Measurements from ENCODE around the gene UGT3A1. TPM values are rescaled to one million over a fixed set of nuclear protein-coding genes. Genes with fewer than 3 reads are reported as not detected.

The UGT3A1 gene
- polyA plus RNA-seq, 1 of the 3 experiments (the other 2 are of a cell fraction) = not detected

GRCh38 chr5:35974570-35974969, 16.6 kb downstream of the UGT3A1 start:
- no peaks in the 10 kb centered on the region for H3F3A ChIP-seq (replicated peaks; ENCODE audit: insufficient read depth)
- no peak overlapping the region for H3K27ac ChIP-seq (ENCODE audit: low read depth in 2 of 2, low read length in 1 of 2)
- H3K4me2 ChIP-seq = no peak overlapping the region
- no peaks in the 10 kb centered on the region for H3K36me3 ChIP-seq (replicated peaks in 1 of 2; ENCODE audit: control insufficient read depth in 1 of 2, insufficient read depth in 2 of 2, low read length in 1 of 2)
- no peaks in the 10 kb centered on the region for H3K79me2 ChIP-seq (ENCODE audit: insufficient read depth)
- H3K9ac ChIP-seq = no peak overlapping the region
- 9% methylated on average over 4 of the region's 4 CpGs for WGBS (ENCODE audit: low lambda C conversion rate)
- H3K27me3 ChIP-seq (ENCODE audit: insufficient read depth) = no peaks in the 10 kb centered on the region
- H3K4me1 ChIP-seq (ENCODE audit: control insufficient read depth in 1 of 2, insufficient read depth in 2 of 2, low read depth in 1 of 2, low read length in 1 of 2) = no peaks in the 10 kb centered on the region
- no peak for TF ChIP-seq FOXJ3 (CRISPR knock-in tag; IDR thresholded peaks at IDR 0.05)
- no peak for TF ChIP-seq RXRA (IDR thresholded peaks at IDR 0.05; ENCODE audit: borderline replicate concordance, low read depth)
- TF ChIP-seq SIN3A (IDR thresholded peaks at IDR 0.05; ENCODE audit: borderline replicate concordance, low read depth, low read length) = no peak
- TF ChIP-seq USF2 (IDR thresholded peaks at IDR 0.05; ENCODE audit: borderline replicate concordance, low read depth, low read length) = no peak
- TF ChIP-seq TAF1 (IDR thresholded peaks at IDR 0.05; ENCODE audit: borderline replicate concordance, low read depth, low read length) = no peak
- TF ChIP-seq IRF3 (IDR thresholded peaks at IDR 0.05; ENCODE audit: low read depth, low read length) = no peak
- TF ChIP-seq NFIC (IDR thresholded peaks at IDR 0.05; ENCODE audit: borderline replicate concordance) = no peak
- no peak for TF ChIP-seq SMC3 (IDR thresholded peaks at IDR 0.05; ENCODE audit: low read depth, low read length)
- no peak overlapping the region for H2AFZ ChIP-seq (ENCODE audit: low read depth)
- no peak for DNase-seq
- H4K20me1 ChIP-seq (ENCODE audit: insufficient read depth) = no peaks in the 10 kb centered on the region
- ChIA-PET POLR2A (no interaction called here), CTCF (no interaction called here)
- no peak overlapping the region for H3K4me3 ChIP-seq (ENCODE audit: low read depth in 2 of 2, low read length in 1 of 2)
- H3K9me2 ChIP-seq = no peaks in the 10 kb centered on the region
- H3K9me3 ChIP-seq = no peaks in the 10 kb centered on the region

GRCh38 chr5:35971878-35972210, 19.3 kb downstream of the UGT3A1 start:
- H3K27me3 ChIP-seq (ENCODE audit: insufficient read depth) = no peaks in the 10 kb centered on the region
- no peaks in the 10 kb centered on the region for H3F3A ChIP-seq (replicated peaks; ENCODE audit: insufficient read depth)
- no peak overlapping the region for H3K4me2 ChIP-seq
- H3K4me3 ChIP-seq (ENCODE audit: low read depth in 2 of 2, low read length in 1 of 2) = no peak overlapping the region
- no peaks in the 10 kb centered on the region for H3K79me2 ChIP-seq (ENCODE audit: insufficient read depth)
- no peak overlapping the region for H2AFZ ChIP-seq (ENCODE audit: low read depth)
- no peak overlapping the region for H3K27ac ChIP-seq (ENCODE audit: low read depth in 2 of 2, low read length in 1 of 2)
- ChIA-PET CTCF (no interaction called here), POLR2A (no interaction called here)
- TF ChIP-seq RCOR1 (IDR thresholded peaks at IDR 0.05; ENCODE audit: low read length) (no peak), POLR2AphosphoS5 (IDR thresholded peaks at IDR 0.05; ENCODE audit: low read depth, low read length) (no peak), PBX3 (IDR thresholded peaks at IDR 0.05) (no peak), JUND (IDR thresholded peaks at IDR 0.05) (no peak), RAD21 (IDR thresholded peaks at IDR 0.05; ENCODE audit: low read length) (no peak), MAX (IDR thresholded peaks at IDR 0.05; ENCODE audit: low read depth) (no peak), IRF3 (IDR thresholded peaks at IDR 0.05; ENCODE audit: low read depth, low read length) (no peak), NRF1 (IDR thresholded peaks at IDR 0.05; ENCODE audit: low read depth, low read length) (no peak), CHD2 (IDR thresholded peaks at IDR 0.05; ENCODE audit: low read length, partially characterized antibody) (no peak), RXRA (IDR thresholded peaks at IDR 0.05; ENCODE audit: borderline replicate concordance, low read depth) (no peak), RFX5 (IDR thresholded peaks at IDR 0.05; ENCODE audit: low read length) (no peak), MEF2A (IDR thresholded peaks at IDR 0.05; ENCODE audit: borderline replicate concordance, low read depth) (no peak), TCF12 (IDR thresholded peaks at IDR 0.05) (no peak), SIN3A (IDR thresholded peaks at IDR 0.05; ENCODE audit: borderline replicate concordance, low read depth, low read length) (no peak), USF1 (IDR thresholded peaks at IDR 0.05; ENCODE audit: borderline replicate concordance, low read depth) (no peak), GABPA (IDR thresholded peaks at IDR 0.05; ENCODE audit: low read depth) (no peak), GATA2 (CRISPR knock-in tag; IDR thresholded peaks at IDR 0.05) (no peak), USF2 (IDR thresholded peaks at IDR 0.05; ENCODE audit: borderline replicate concordance, low read depth, low read length) (no peak)
- no peak overlapping the region for H3K9ac ChIP-seq
- no peaks in the 10 kb centered on the region for H3K36me3 ChIP-seq (replicated peaks in 1 of 2; ENCODE audit: control insufficient read depth in 1 of 2, insufficient read depth in 2 of 2, low read length in 1 of 2)
- DNase-seq = no peak
- H3K9me2 ChIP-seq = no peaks in the 10 kb centered on the region
- no peaks in the 10 kb centered on the region for H3K4me1 ChIP-seq (ENCODE audit: control insufficient read depth in 1 of 2, insufficient read depth in 2 of 2, low read depth in 1 of 2, low read length in 1 of 2)
- no peaks in the 10 kb centered on the region for H3K9me3 ChIP-seq
- WGBS (ENCODE audit: low lambda C conversion rate) = 9% methylated on average over 4 of the region's 5 CpGs
- H4K20me1 ChIP-seq (ENCODE audit: insufficient read depth) = no peaks in the 10 kb centered on the region
